IMR-90 (cell line): ENCODE measurements around the gene CCND1. TPM values are rescaled to one million over a fixed set of nuclear protein-coding genes. Genes with fewer than 3 reads are reported as not detected.

ENCODE experiments used
- ATAC-seq: fragments of 200-7000 bp; cut with Tn5 transposase; 2 replicates; pipeline ENCODE4 v1.9.1; 2020; ENCODE audit warnings: low read depth, mild to moderate bottlenecking, moderate library complexity
- BruUV-seq: library from RNA; stranded (reverse); fragments of 400-500 nt; replicated peaks from 2 replicates; lab custom pipeline; 2021; lab: Mats Ljungman, UMichigan
- CTCF ChIA-PET: fragments of 300-600 bp; formaldehyde crosslinking; extraction: SDS; loops from one replicate; lab custom pipeline; 2021; ENCODE audit warnings: antibody characterized with exemption; lab: Yijun Ruan, JAX
- POLR2A ChIA-PET: fragments of 300-600 bp; sonication (Branson Sonifier 250); formaldehyde crosslinking; loops from one replicate; lab custom pipeline; 2022; ENCODE audit warnings: antibody characterized with exemption; ENCODE audit not compliant: unreplicated experiment; lab: Charles Lee
- DNase-seq: peaks from one replicate; pipeline ENCODE4 v3.0.0; 2013
- H2AFZ ChIP-seq: replicated peaks from 2 replicates; pipeline ENCODE3; 2013; ENCODE audit warnings: low read length, mild to moderate bottlenecking; ENCODE audit not compliant: poor library complexity
- H2AK5ac ChIP-seq: 2 replicates; pipeline ENCODE4 v1.6.1; 2013; ENCODE audit warnings: low read depth, low read length, inconsistent platforms
- H2AK9ac ChIP-seq: replicated peaks from 2 replicates; pipeline ENCODE3; 2013; ENCODE audit warnings: mild to moderate bottlenecking, low read depth, low read length, moderate library complexity; ENCODE audit not compliant: poor library complexity
- H2BK120ac ChIP-seq: 2 replicates; pipeline ENCODE4 v1.6.1; 2013; ENCODE audit warnings: low read depth, low read length, inconsistent platforms
- H2BK15ac ChIP-seq: 3 replicates; pipeline ENCODE4 v1.6.1; 2013; ENCODE audit warnings: low read depth, low read length, inconsistent platforms
- H2BK20ac ChIP-seq: 2 replicates; pipeline ENCODE4 v1.6.1; 2013; ENCODE audit warnings: low read depth, mild to moderate bottlenecking, inconsistent platforms, low read length, moderate library complexity
- H2BK5ac ChIP-seq: 2 replicates; pipeline ENCODE4 v1.6.1; 2013; ENCODE audit warnings: mild to moderate bottlenecking, low read depth, low read length, inconsistent platforms; ENCODE audit not compliant: poor library complexity, severe bottlenecking
- H3K14ac ChIP-seq: replicated peaks from 2 replicates; pipeline ENCODE4 v1.6.1; 2013; ENCODE audit warnings: low read depth, low read length, inconsistent platforms
- H3K18ac ChIP-seq: 2 replicates; pipeline ENCODE4 v1.6.1; 2013; ENCODE audit warnings: low read depth, low read length, control low read depth
- H3K23ac ChIP-seq: 2 replicates; pipeline ENCODE4 v1.6.1; 2013; ENCODE audit warnings: low read depth, low read length, inconsistent platforms
- H3K27ac ChIP-seq: 2 replicates; pipeline ENCODE4 v1.5.1; 2013; ENCODE audit warnings: mild to moderate bottlenecking, control low read depth, low read length; ENCODE audit not compliant: insufficient read depth
- H3K27me3 ChIP-seq: 2 replicates; pipeline ENCODE4 v1.6.1; 2013; ENCODE audit warnings: low read length; ENCODE audit not compliant: control insufficient read depth, insufficient read depth
- H3K36me3 ChIP-seq: 2 replicates; pipeline ENCODE4 v1.6.1; 2013; ENCODE audit warnings: low read length, mixed read lengths; ENCODE audit not compliant: control insufficient read depth, insufficient read depth
- H3K4ac ChIP-seq: 2 replicates; pipeline ENCODE4 v1.6.1; 2013; ENCODE audit warnings: low read depth, low read length, inconsistent platforms
- H3K4me1 ChIP-seq: 2 replicates; pipeline ENCODE4 v1.6.1; 2013; ENCODE audit warnings: low read length, mixed read lengths; ENCODE audit not compliant: control insufficient read depth, insufficient read depth
- H3K4me2 ChIP-seq: 2 replicates; pipeline ENCODE4 v1.6.1; 2013; ENCODE audit warnings: low read depth, mild to moderate bottlenecking, control low read depth, low read length, moderate library complexity
- H3K4me3 ChIP-seq: 2 replicates; pipeline ENCODE4 v1.5.1; 2013; ENCODE audit warnings: low read depth, mild to moderate bottlenecking, control low read depth, low read length, moderate library complexity; ENCODE audit not compliant: insufficient read depth
- H3K56ac ChIP-seq: 2 replicates; pipeline ENCODE4 v1.6.1; 2013; ENCODE audit warnings: low read length, inconsistent platforms; ENCODE audit not compliant: insufficient read depth; ENCODE audit errors: extremely low read depth
- H3K79me1 ChIP-seq, 2 experiments: 2 replicates each; pipeline ENCODE4 v1.6.1; 2013; ENCODE audit warnings: low read length in 2 of 2, inconsistent platforms in 1 of 2, low read depth in 1 of 2
- H3K9ac ChIP-seq: 2 replicates; pipeline ENCODE4 v1.6.1; 2013; ENCODE audit warnings: low read depth, low read length, control low read depth
- H3K9me1 ChIP-seq: 2 replicates; pipeline ENCODE4 v1.6.1; 2013; ENCODE audit warnings: low read length, inconsistent platforms; ENCODE audit not compliant: insufficient read depth
- H3K9me3 ChIP-seq: 2 replicates; pipeline ENCODE4 v1.6.1; 2013; ENCODE audit warnings: low read length; ENCODE audit not compliant: control insufficient read depth, insufficient read depth
- H4K20me1 ChIP-seq: 2 replicates; pipeline ENCODE4 v1.6.1; 2013; ENCODE audit warnings: low read length, inconsistent platforms; ENCODE audit not compliant: insufficient read depth
- H4K5ac ChIP-seq: 2 replicates; pipeline ENCODE4 v1.6.1; 2013; ENCODE audit warnings: mild to moderate bottlenecking, low read depth, low read length, control low read depth
- H4K8ac ChIP-seq, 2 experiments: 2 replicates each; pipeline ENCODE4 v1.6.1; 2013; ENCODE audit warnings: low read depth in 2 of 2, low read length in 2 of 2, control low read depth in 1 of 2, inconsistent platforms in 1 of 2
- H4K91ac ChIP-seq: 2 replicates; pipeline ENCODE4 v1.6.1; 2013; ENCODE audit warnings: low read depth, low read length, inconsistent platforms; ENCODE audit not compliant: insufficient read depth
- BHLHE40 ChIP-seq: fragments of 150-350 bp; IDR thresholded peaks from 2 replicates; pipeline ENCODE4 v1.6.1; 2016; ENCODE audit warnings: mild to moderate bottlenecking, low read depth, low read length
- CEBPB ChIP-seq: IDR thresholded peaks from 2 replicates; pipeline ENCODE4 v1.6.1; 2012; ENCODE audit warnings: low read depth, low read length, improper control_type of control experiment
- CHD1 ChIP-seq: IDR thresholded peaks from 2 replicates; pipeline ENCODE4 v1.6.1; 2012; ENCODE audit warnings: low read depth, low read length, improper control_type of control experiment
- FOS ChIP-seq: fragments of 150-350 bp; IDR thresholded peaks from 2 replicates; pipeline ENCODE4 v1.6.1; 2016; ENCODE audit warnings: low read depth, low read length
- MAFK ChIP-seq: IDR thresholded peaks from 2 replicates; pipeline ENCODE4 v1.6.1; 2012; ENCODE audit warnings: low read depth, low read length, improper control_type of control experiment
- MAZ ChIP-seq: IDR thresholded peaks from 2 replicates; pipeline ENCODE4 v1.6.1; 2012; ENCODE audit warnings: low read depth, mild to moderate bottlenecking, low read length, improper control_type of control experiment, moderate library complexity, borderline replicate concordance
- NFE2L2 ChIP-seq: fragments of 150-350 bp; IDR thresholded peaks from 2 replicates; pipeline ENCODE4 v1.6.1; 2016; ENCODE audit warnings: low read depth, mild to moderate bottlenecking, low read length
- POLR2A ChIP-seq: IDR thresholded peaks from 2 replicates; pipeline ENCODE4 v1.6.1; 2012; ENCODE audit warnings: mild to moderate bottlenecking, low read depth, low read length
- RAD21 ChIP-seq: IDR thresholded peaks from 2 replicates; pipeline ENCODE4 v1.6.1; 2012; ENCODE audit warnings: low read length, improper control_type of control experiment
- RCOR1 ChIP-seq: IDR thresholded peaks from 2 replicates; pipeline ENCODE4 v1.6.1; 2012; ENCODE audit warnings: mild to moderate bottlenecking, low read length, improper control_type of control experiment; ENCODE audit not compliant: insufficient replicate concordance
- RFX5 ChIP-seq: IDR thresholded peaks from 2 replicates; pipeline ENCODE4 v1.8.0; 2012; ENCODE audit warnings: low read depth, mild to moderate bottlenecking, low read length, moderate library complexity
- SMC3 ChIP-seq: fragments of 150-350 bp; IDR thresholded peaks from 2 replicates; pipeline ENCODE4 v1.6.1; 2016; ENCODE audit warnings: low read depth, mild to moderate bottlenecking, antibody characterized with exemption, low read length, moderate library complexity
- WGBS, 2 experiments: methylation state at CpG; one replicate each; pipeline versions ENCODE4 v1.1.5 to v1.1.7; 2013; ENCODE audit warnings: missing lambda C conversion rate in 2 of 2; ENCODE audit not compliant: insufficient read length in 1 of 2; ENCODE audit errors: extremely low coverage in 2 of 2; 5-methylcytosine and 5-hydroxymethylcytosine counted together
- dilution Hi-C: fragments of 300-500 bp; cut with HindIII; formaldehyde crosslinking; loops from one replicate; pipeline ENCODE4 v1.14.3; 2018; ENCODE audit warnings: low sequenced_read_pairs; ENCODE audit not compliant: unreplicated experiment
- in situ Hi-C: fragments of 300-500 bp; cut with MboI; formaldehyde crosslinking; loops from 3 replicates; pipeline ENCODE4 v1.14.3; 2019; ENCODE audit warnings: low sequenced_read_pairs, inconsistent platforms, mixed read lengths
- intact Hi-C: fragments of 100-400 bp; cut with micrococcal nuclease; formaldehyde crosslinking; loops from 2 replicates; pipeline ENCODE4 v1.10.0; 2022
- polyA plus RNA-seq, 3 experiments: library from polyadenylated mRNA; depleted of rRNA; stranded (reverse); fragments of >200 nt; gene quantifications; 2 replicates each; pipeline ENCODE4 v1.2.3, GENCODE V29; 2012; ENCODE audit warnings: low replicate concordance in 1 of 3
- total RNA-seq: library from RNA; depleted of rRNA; stranded (reverse); fragments of >200 nt; gene quantifications from 2 replicates; pipeline ENCODE4 v1.2.3, GENCODE V29; 2012
- TF ChIP-seq, protein P1 (sequence below): conservative IDR thresholded peaks from 2 replicates; pipeline ENCODE4 v1.5.1; 2012; ENCODE audit warnings: mild to moderate bottlenecking, low read depth, low read length, improper control_type of control experiment
- TF ChIP-seq, protein P2 (sequence below): fragments of 150-350 bp; IDR thresholded peaks from 2 replicates; pipeline ENCODE4 v1.6.1; 2017; ENCODE audit warnings: mild to moderate bottlenecking, antibody characterized with exemption, low read length, low read depth
- TF ChIP-seq, protein P3 (sequence below): fragments of 150-350 bp; IDR thresholded peaks from 2 replicates; pipeline ENCODE4 v1.6.1; 2016; ENCODE audit warnings: low read depth, mild to moderate bottlenecking, low read length, moderate library complexity, borderline replicate concordance

Gene CCND1
- total and polyA plus RNA-seq, 2 of the 4 experiments (the other 2 are of a cell fraction): 481 to 748 TPM

DNA sequence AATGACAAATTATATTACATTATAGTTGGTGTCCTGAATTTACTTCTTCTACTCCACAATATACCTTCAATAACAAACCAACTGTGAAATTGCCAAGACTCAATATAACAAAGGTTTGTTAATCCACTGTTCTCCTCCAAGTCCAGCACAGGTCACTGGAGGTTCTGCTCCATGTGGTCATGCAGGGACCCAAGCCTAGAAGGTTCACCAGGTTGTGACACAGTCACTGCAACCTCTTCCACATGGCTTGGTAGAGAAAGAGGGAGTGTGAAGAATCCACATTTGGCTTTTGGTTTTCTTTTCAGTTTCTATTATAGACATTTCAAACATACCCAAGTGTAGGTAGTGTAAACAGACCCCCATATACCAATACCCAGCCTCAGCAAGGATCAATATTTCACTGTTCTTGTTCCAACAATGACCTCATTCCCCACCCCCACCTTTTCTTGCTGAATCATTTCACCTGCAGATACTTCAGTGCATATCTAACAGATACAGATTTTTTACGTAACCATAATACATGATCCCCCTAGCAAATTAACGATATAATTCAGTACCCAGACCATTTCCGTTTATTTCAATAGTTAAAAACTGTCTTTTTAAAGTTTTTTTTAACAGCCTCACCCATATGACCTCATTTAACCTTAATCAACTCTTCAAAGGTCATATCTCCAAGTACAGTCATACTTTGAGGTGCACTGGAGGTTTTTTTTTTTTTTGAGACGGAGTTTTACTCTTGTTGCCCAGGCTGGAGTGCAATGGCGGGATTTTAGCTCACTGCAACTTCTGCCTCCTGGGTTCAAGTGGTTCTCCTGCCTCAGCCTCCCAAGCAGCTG is 48.7 kb downstream of the CCND1 start:
- Histone ChIP-seq H3K4me2 (no peak overlapping the region), H2BK120ac (no peak overlapping the region), H2AK5ac (no peak overlapping the region), H2BK20ac (no peak overlapping the region), H3K23ac (no peak overlapping the region), H4K91ac (no peak overlapping the region), H3K4me3 (no peak overlapping the region), H3K9me3 (peaks cover 6% of the 10 kb centered on the region), H3K27me3 (peaks cover 7% of the 10 kb centered on the region), H3K27ac (no peak overlapping the region), H2BK5ac (no peak overlapping the region), H3K56ac (no peak overlapping the region), H3K9ac (no peak overlapping the region), H2BK15ac (no peak overlapping the region), H3K18ac (no peak overlapping the region), H3K79me1 (no peaks in the 10 kb centered on the region), H3K36me3 (no peaks in the 10 kb centered on the region), H4K5ac (no peak overlapping the region), H3K14ac (no peak overlapping the region), H2AFZ (no peak overlapping the region), H3K4ac (no peak overlapping the region), H3K9me1 (no peaks in the 10 kb centered on the region), H2AK9ac (no peak overlapping the region), H3K4me1 (no peaks in the 10 kb centered on the region), H4K20me1 (0 out of 2 replicates have a peak, but pooled peaks cover 4% of the 10 kb centered on the region), H4K8ac (no peak overlapping the region)
- no TSS peak for BruUV-seq
- ATAC-seq: no peak
- WGBS, 2 experiments: no CpG with 5 or more reads among the region's 5 CpGs
- ChIA-PET POLR2A (no interaction called here), CTCF (no interaction called here)
- in situ Hi-C loops (loop anchor here (5.0 kb wide), 2 partner anchors 203 to 508 kb away; no protein-coding TSS in a partner anchor), intact Hi-C loops (no loop called here), dilution Hi-C loops (no loop called here)
- no peak for DNase-seq
- TF ChIP-seq, protein P1, sequence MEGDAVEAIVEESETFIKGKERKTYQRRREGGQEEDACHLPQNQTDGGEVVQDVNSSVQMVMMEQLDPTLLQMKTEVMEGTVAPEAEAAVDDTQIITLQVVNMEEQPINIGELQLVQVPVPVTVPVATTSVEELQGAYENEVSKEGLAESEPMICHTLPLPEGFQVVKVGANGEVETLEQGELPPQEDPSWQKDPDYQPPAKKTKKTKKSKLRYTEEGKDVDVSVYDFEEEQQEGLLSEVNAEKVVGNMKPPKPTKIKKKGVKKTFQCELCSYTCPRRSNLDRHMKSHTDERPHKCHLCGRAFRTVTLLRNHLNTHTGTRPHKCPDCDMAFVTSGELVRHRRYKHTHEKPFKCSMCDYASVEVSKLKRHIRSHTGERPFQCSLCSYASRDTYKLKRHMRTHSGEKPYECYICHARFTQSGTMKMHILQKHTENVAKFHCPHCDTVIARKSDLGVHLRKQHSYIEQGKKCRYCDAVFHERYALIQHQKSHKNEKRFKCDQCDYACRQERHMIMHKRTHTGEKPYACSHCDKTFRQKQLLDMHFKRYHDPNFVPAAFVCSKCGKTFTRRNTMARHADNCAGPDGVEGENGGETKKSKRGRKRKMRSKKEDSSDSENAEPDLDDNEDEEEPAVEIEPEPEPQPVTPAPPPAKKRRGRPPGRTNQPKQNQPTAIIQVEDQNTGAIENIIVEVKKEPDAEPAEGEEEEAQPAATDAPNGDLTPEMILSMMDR: no peak
- TF ChIP-seq RFX5: no peak
- no peak for TF ChIP-seq RAD21
- no peak for TF ChIP-seq BHLHE40
- TF ChIP-seq, protein P2, sequence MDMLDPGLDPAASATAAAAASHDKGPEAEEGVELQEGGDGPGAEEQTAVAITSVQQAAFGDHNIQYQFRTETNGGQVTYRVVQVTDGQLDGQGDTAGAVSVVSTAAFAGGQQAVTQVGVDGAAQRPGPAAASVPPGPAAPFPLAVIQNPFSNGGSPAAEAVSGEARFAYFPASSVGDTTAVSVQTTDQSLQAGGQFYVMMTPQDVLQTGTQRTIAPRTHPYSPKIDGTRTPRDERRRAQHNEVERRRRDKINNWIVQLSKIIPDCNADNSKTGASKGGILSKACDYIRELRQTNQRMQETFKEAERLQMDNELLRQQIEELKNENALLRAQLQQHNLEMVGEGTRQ: no peak
- TF ChIP-seq CEBPB: no peak
- no peak for TF ChIP-seq RCOR1
- no peak for TF ChIP-seq SMC3
- no peak for TF ChIP-seq NFE2L2
- TF ChIP-seq FOS: no peak
- no peak for TF ChIP-seq MAFK
- TF ChIP-seq POLR2A: no peak
- TF ChIP-seq MAZ: no peak
- TF ChIP-seq CHD1: no peak
- TF ChIP-seq, protein P3, sequence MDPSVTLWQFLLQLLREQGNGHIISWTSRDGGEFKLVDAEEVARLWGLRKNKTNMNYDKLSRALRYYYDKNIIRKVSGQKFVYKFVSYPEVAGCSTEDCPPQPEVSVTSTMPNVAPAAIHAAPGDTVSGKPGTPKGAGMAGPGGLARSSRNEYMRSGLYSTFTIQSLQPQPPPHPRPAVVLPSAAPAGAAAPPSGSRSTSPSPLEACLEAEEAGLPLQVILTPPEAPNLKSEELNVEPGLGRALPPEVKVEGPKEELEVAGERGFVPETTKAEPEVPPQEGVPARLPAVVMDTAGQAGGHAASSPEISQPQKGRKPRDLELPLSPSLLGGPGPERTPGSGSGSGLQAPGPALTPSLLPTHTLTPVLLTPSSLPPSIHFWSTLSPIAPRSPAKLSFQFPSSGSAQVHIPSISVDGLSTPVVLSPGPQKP: no peak
